Right lobe of liver (tissue), 6 donors: ENCODE measurements around the gene MRC1. TPM values are rescaled to one million over a fixed set of nuclear protein-coding genes. Genes with fewer than 3 reads are reported as not detected.
"Not testable (repeated sequence)": the region's sequence is repeated elsewhere in the genome, so short reads cannot be mapped to it uniquely, and the experiment has no call there.

ENCODE experiments used
- ATAC-seq, 4 donors: fragments of 200-7000 bp; cut with Tn5 transposase; one replicate each; pipeline ENCODE4 v1.9.1; 2020; ENCODE audit warnings: mild to moderate bottlenecking in 4 of 4, moderate library complexity in 4 of 4
- DNase-seq, 3 donors: peaks; one replicate each; pipeline ENCODE4 v3.0.0-alpha.2; 2020
- H3K27ac ChIP-seq, 3 donors: fragments of 200-600 bp; one replicate each; pipeline ENCODE4 v1.8.0; 2022
- H3K27me3 ChIP-seq, 2 donors: fragments of 200-600 bp; one replicate each; pipeline ENCODE4 v1.8.0; 2022
- H3K36me3 ChIP-seq, 4 donors: fragments of 200-600 bp; sonication (generic) in 1 of 4; one replicate each; pipeline versions ENCODE4 v1.5.1 to v1.8.0; 2017 to 2022; ENCODE audit warnings: control low read depth in 1 of 4
- H3K4me1 ChIP-seq, 4 donors: fragments of 200-600 bp; sonication (generic) in 1 of 4; one replicate each; pipeline versions ENCODE4 v1.5.1 to v1.8.0; 2017 to 2022; ENCODE audit warnings: control low read depth in 1 of 4
- H3K4me3 ChIP-seq, 3 donors: fragments of 200-600 bp; one replicate each; pipeline ENCODE4 v1.8.0; 2022
- H3K9me3 ChIP-seq, 4 donors: fragments of 200-600 bp; sonication (generic) in 1 of 4; one replicate each; pipeline versions ENCODE4 v1.5.1 to v1.8.0; 2017 to 2022; ENCODE audit warnings: control low read depth in 1 of 4
- POLR2A ChIP-seq: fragments of 450-650 bp; IDR thresholded peaks from one replicate; pipeline ENCODE4 v1.6.1; 2017; ENCODE audit warnings: antibody characterized with exemption, mild to moderate bottlenecking
- WGBS: methylation state at CpG from one replicate; pipeline ENCODE4 v1.1.6; 2018; ENCODE audit warnings: low coverage, low lambda C conversion rate; ENCODE audit not compliant: insufficient coverage; ENCODE audit errors: missing lambda C conversion rate; 5-methylcytosine and 5-hydroxymethylcytosine counted together
- intact Hi-C, 2 donors: fragments of 100-400 bp; cut with DNase I; formaldehyde crosslinking; loops; one replicate each; pipeline versions ENCODE4 v1.11.2 to v1.14.1; 2022
- microRNA counts: library from miRNA; unstranded; fragments of <30 nt; microRNA quantifications from one replicate; lab custom pipeline; 2016
- microRNA-seq, 2 donors: library from miRNA; unstranded; fragments of <30 nt; microRNA quantifications; one replicate each; pipeline ENCODE4, GENCODE V29; 2019 to 2020
- small RNA-seq, 2 experiments: library from RNA; depleted of rRNA; stranded (forward); fragments of <200 nt; gene quantifications; one replicate each; pipeline ENCODE3, GENCODE V24; 2016
- total RNA-seq, 6 experiments: library from RNA; depleted of rRNA in 2 of 6; stranded (reverse); fragments of >200 nt in 2 of 6; fragmentation: NEBNext Ultra II Directional in 3 of 6; extraction: Animal tissue kit (Norgen Biotek cat#: 25700) in 3 of 6; gene quantifications; one replicate each; pipeline versions ENCODE4 v1.1.0 to v1.2.4, GENCODE V29; 2016 to 2023
- TF ChIP-seq, protein P1 (sequence below), 4 donors: fragments of 200-600 bp in 3 of 4; fragments of 450-650 bp in 1 of 4; IDR thresholded peaks; one replicate each; pipeline versions ENCODE4 v1.5.1 to v1.8.0; 2016 to 2022; ENCODE audit warnings: antibody characterized with exemption in 4 of 4, mild to moderate bottlenecking in 2 of 4
- donor health status: DM: no; HTN: yes; CAD: no.
- donor health status: DM: no; HTN: no; CAD: no.
- donor health status: DM: no; HTN: no; CAD: no.
- donor health status: DM: no; HTN: yes; CAD: no.
- donor health status: DM: no; HTN: yes; CAD: no.

MRC1 gene
- total RNA-seq, 6 experiments from 2014 or later, result 9.8 to 44.8 (median 34.0) TPM

DNA sequence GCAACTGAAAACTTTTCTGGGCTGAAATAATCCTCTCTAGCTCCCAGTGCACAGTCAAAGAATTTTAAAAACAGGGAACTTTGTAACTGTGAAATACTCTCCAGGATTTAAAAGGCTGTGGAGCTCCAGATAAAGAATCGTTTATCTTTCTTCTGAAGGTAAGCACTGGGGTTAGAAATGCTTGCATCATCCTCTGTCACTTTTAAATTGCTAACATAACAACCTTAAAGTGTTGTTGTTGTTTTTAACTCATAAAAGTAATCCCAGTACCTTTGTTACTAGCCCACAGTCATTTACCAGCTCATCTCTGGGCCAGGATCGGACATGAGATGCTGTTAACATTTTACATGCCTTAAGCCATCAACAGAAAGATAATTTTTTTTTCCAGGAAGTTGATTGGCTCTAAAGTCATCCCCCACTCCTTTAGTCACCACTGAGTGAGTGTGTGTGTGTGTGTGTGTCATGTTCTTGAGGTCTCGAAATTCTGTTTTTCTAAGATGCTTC lies 142.8 kb downstream of the MRC1 start, which contains the start of gene SLC39A12:
Gene SLC39A12 (plus strand): TSS at position 51 of the 504 bp plus-strand sequence. CDS start 1,359 bp downstream, outside the sequence.
- DNase-seq (no peak), ATAC-seq (no peak)
- Histone ChIP-seq H3K4me1 (no peaks in the 10 kb centered on the region), H3K27ac (no peak within 1 kb of the TSS), H3K36me3 (no peaks in the 10 kb centered on the region), H3K9me3 (no peaks in the 10 kb centered on the region), H3K4me3 (no peak within 1 kb of the TSS), H3K27me3 (no peaks in the 10 kb centered on the region)
- WGBS, result 16% methylated on average over 3 of the region's 3 CpGs
- TF ChIP-seq, protein P1, sequence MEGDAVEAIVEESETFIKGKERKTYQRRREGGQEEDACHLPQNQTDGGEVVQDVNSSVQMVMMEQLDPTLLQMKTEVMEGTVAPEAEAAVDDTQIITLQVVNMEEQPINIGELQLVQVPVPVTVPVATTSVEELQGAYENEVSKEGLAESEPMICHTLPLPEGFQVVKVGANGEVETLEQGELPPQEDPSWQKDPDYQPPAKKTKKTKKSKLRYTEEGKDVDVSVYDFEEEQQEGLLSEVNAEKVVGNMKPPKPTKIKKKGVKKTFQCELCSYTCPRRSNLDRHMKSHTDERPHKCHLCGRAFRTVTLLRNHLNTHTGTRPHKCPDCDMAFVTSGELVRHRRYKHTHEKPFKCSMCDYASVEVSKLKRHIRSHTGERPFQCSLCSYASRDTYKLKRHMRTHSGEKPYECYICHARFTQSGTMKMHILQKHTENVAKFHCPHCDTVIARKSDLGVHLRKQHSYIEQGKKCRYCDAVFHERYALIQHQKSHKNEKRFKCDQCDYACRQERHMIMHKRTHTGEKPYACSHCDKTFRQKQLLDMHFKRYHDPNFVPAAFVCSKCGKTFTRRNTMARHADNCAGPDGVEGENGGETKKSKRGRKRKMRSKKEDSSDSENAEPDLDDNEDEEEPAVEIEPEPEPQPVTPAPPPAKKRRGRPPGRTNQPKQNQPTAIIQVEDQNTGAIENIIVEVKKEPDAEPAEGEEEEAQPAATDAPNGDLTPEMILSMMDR (IDR thresholded peaks at IDR 0.05), result no peak
- no peak for TF ChIP-seq POLR2A
- intact Hi-C loops, result no loop called here

DNA sequence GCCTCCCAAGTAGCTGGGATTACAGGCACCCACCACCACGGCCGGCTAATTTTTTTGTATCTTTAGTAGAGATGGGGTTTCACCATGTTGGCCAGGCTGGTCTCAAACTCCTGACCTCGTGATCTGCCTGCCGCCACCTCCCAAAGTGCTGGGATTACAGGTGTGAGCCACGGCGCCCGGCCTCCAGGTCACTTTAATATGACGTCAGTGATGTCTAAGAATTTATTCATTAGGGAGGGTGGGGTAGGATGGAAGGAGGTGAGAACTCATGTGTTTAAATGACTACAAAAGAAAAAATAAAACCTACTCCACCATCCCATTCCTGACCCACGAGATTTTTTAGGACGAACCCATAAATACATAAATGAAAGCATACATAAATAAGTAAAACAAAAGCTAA lies 145.2 kb downstream of the MRC1 start:
- H3K9me3 ChIP-seq, intact Hi-C loops, H3K4me1 ChIP-seq, H3K36me3 ChIP-seq, ATAC-seq, H3K4me3 ChIP-seq, H3K27ac ChIP-seq, H3K27me3 ChIP-seq, DNase-seq: not testable (repeated sequence)
- WGBS, result 71% methylated on average over 6 of the region's 10 CpGs

DNA sequence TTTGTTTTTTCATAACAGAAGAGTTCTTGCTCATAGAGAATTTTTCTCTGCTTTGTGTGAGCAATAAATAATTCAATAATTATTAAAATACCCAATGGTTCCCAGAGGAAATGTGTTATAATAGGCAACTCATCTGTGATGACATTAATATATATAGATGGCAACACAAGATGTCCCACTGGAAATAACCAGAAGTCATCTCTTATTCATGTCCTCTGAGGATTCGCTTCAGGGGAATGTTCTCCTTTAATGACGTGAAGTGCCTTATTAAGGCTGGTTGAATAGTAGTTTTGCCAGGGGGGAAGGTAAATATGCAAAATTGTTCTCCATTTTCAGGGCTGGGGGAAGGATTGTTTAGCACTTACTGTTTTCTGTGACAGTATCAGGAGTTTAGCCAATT lies 145.7 kb downstream of the MRC1 start:
- Histone ChIP-seq H3K4me3 (no peak overlapping the region), H3K9me3 (no peaks in the 10 kb centered on the region), H3K27ac (no peak overlapping the region), H3K36me3 (no peaks in the 10 kb centered on the region), H3K27me3 (no peaks in the 10 kb centered on the region), H3K4me1 (no peaks in the 10 kb centered on the region)
- ATAC-seq (no peak), DNase-seq (no peak)
- TF ChIP-seq, protein P1 (IDR thresholded peaks at IDR 0.05), result no peak
- no peak for TF ChIP-seq POLR2A
- intact Hi-C loops, result no loop called here
- WGBS, result 72% methylated on average over 2 of the region's 2 CpGs

DNA sequence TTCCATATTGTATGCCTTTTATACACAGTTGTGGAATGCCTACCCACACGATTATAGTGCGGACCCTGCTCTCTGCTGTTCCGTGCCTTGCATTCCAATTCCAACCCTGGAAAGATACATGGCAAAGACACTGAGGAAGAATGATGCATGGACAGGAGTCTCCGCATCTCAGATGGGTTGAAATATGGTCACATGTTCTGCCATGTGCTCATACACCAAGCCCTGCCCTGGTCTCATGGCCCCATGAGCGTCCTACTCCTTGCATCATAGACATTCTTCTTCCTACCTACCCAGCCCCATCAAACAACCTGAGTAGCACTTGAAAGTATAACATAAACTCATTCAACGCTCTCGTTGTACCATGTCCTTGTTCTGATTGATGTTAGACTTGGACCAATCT lies 148.9 kb downstream of the MRC1 start:
- H3K9me3 ChIP-seq, result no peaks in the 10 kb centered on the region
- TF ChIP-seq, protein P1 (IDR thresholded peaks at IDR 0.05), result no peak
- TF ChIP-seq POLR2A, result no peak
- intact Hi-C loops, result no loop called here
- no peaks in the 10 kb centered on the region for H3K27me3 ChIP-seq
- DNase-seq (no peak), ATAC-seq (no peak)
- 71% methylated on average over 7 of the region's 7 CpGs for WGBS
- no peak overlapping the region for H3K27ac ChIP-seq
- no peaks in the 10 kb centered on the region for H3K4me1 ChIP-seq
- no peaks in the 10 kb centered on the region for H3K36me3 ChIP-seq
- no peak overlapping the region for H3K4me3 ChIP-seq

DNA sequence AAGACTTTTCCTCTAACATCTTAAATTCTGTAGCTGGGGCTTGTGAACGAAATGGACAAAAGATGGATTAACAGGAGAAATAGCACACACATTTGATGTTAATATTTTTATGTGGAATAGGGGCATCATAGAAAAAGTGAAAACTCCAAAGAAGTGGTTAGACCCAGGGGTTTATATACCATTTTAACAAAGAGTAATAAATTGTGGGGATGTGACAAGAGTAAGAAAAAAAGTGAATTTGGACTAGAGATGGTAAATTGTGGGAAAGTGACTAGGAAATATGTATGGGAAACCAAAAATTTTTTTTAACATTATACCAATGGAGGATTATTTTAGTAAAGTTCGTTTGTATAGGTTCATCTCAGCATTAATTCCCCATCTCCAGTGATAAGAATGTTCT lies 150.7 kb downstream of the MRC1 start:
- no peaks in the 10 kb centered on the region for H3K27me3 ChIP-seq
- 26% methylated on average over 2 of the region's 2 CpGs for WGBS

More for the DNA sequence above, 150.7 kb downstream of the MRC1 start:
- Histone ChIP-seq H3K4me3 (no peak overlapping the region), H3K4me1 (no peaks in the 10 kb centered on the region), H3K36me3 (no peaks in the 10 kb centered on the region), H3K9me3 (no peaks in the 10 kb centered on the region), H3K27ac (no peak overlapping the region)
- intact Hi-C loops, result no loop called here
- ATAC-seq (no peak), DNase-seq (no peak)
- no peak for TF ChIP-seq POLR2A
- TF ChIP-seq, protein P1 (IDR thresholded peaks at IDR 0.05), result no peak

MicroRNAs encoded within 50 kb of the gene (microRNA counts, 767-probe panel; counts per million panel counts)
- microRNA hsa-miR-511 (lab: Ali Mortazavi, UCI), result 237 counts per million

Small RNAs within 50 kb of the gene (microRNA-seq; reads per million reads assigned to microRNA genes)
- gene MIR511, result 27.2 to 36.7 reads per million in 2 donors

Small RNAs within 50 kb of the gene (small RNA-seq; reads per million reads assigned to genes)
- 2.7 to 5.2 reads per million in 2 experiments for gene MIR511

Other genes with a start within 250 kb of the MRC1 start
- 1 to 10 TPM in 5 of 6 experiments, under 1 TPM in 1; 0.79 to 6.4 (median 1.7) TPM for gene HACD1, start 192.0 kb upstream of the MRC1 start, total RNA-seq
- gene STAM, start 165.2 kb upstream of the MRC1 start, total RNA-seq, result 10 to 100 TPM in 2 of 6 experiments, 1 to 10 TPM in 4; 7.9 to 13.4 (median 8.2) TPM
- under 1 TPM; 0.06 to 0.20 (median 0.13) TPM for gene TMEM236, start 57.1 kb upstream of the MRC1 start, total RNA-seq
- under 1 TPM in 2 of 6 experiments, not detected in 4; 0.10 to 0.11 TPM for gene SLC39A12, start 142.6 kb downstream of the MRC1 start, total RNA-seq